HepG2 (cell line): ENCODE results near the gene MTA1. TPM values are rescaled to one million over a fixed set of nuclear protein-coding genes. Genes with fewer than 3 reads are reported as not detected.

Source experiments
- ATAC-seq: fragments of 200-7000 bp; cut with Tn5 transposase; 3 replicates; pipeline ENCODE4 v1.9.1; 2020; ENCODE audit warnings: mild to moderate bottlenecking, moderate library complexity
- BruUV-seq: library from RNA; stranded (reverse); fragments of 400-500 nt; replicated peaks from 2 replicates; lab custom pipeline; 2021; lab: Mats Ljungman, UMichigan
- CTCF ChIA-PET: fragments of 300-600 bp; formaldehyde crosslinking; extraction: SDS; loops from one replicate; lab custom pipeline; 2021; ENCODE audit warnings: low total read pairs, inconsistent platforms, low intra/inter-chr PET ratio; lab: Yijun Ruan, JAX
- POLR2A ChIA-PET: fragments of 350-600 bp; sonication (Branson Sonifier 250); formaldehyde crosslinking; loops from one replicate; lab custom pipeline; 2020; ENCODE audit warnings: antibody characterized with exemption, inconsistent platforms; lab: Yijun Ruan, JAX
- DNase-seq: peaks from one replicate; pipeline ENCODE4 v3.0.0-alpha.2; 2015; ENCODE audit warnings: low spot score
- FAIRE-seq: peaks from 3 replicates; lab custom pipeline; 2011; peaks lifted over from hg19 to GRCh38; lab: Jason Lieb, UNC
- H2AFZ ChIP-seq: one replicate; pipeline ENCODE4 v1.6.1; 2011; ENCODE audit warnings: low read length, inconsistent platforms
- H3K27ac ChIP-seq: fragments of 300-600 bp; 3 replicates; pipeline ENCODE4 v1.8.0; 2011; ENCODE audit warnings: mixed run types, mild to moderate bottlenecking, mixed read lengths, low read length, inconsistent platforms; ENCODE audit not compliant: insufficient read depth; ENCODE audit errors: extremely low read length
- H3K27me3 ChIP-seq, 2 experiments: fragments of 200-600 bp in 1 of 2; 2 replicates in 1 of 2; 3 replicates in 1 of 2; pipeline versions ENCODE4 v1.6.0 to v1.8.0; 2011; ENCODE audit warnings: low read length in 2 of 2, mild to moderate bottlenecking in 2 of 2, moderate library complexity in 2 of 2, inconsistent platforms in 1 of 2; ENCODE audit not compliant: insufficient read depth in 2 of 2, control insufficient read depth in 1 of 2
- H3K36me3 ChIP-seq, 2 experiments: fragments of 200-600 bp in 1 of 2; replicated peaks in 1 of 2; 2 replicates in 1 of 2; 3 replicates in 1 of 2; pipeline versions ENCODE4 v1.5.1 to v1.8.0; 2011; ENCODE audit warnings: low read length in 2 of 2, inconsistent platforms in 1 of 2; ENCODE audit not compliant: insufficient read depth in 2 of 2, control insufficient read depth in 1 of 2
- H3K4me1 ChIP-seq: 2 replicates; pipeline ENCODE4 v1.5.1; 2012; ENCODE audit warnings: low read length, inconsistent platforms; ENCODE audit not compliant: insufficient read depth
- H3K4me2 ChIP-seq: 2 replicates; pipeline ENCODE4 v1.6.0; 2011; ENCODE audit warnings: low read depth, low read length, inconsistent platforms
- H3K4me3 ChIP-seq, 3 experiments: fragments of 200-600 bp in 1 of 3; sonication (generic), shearing (Covaris generic) in 1 of 3; replicated peaks in 1 of 3; 2 replicates each; pipeline ENCODE4 v1.5.1; 2011 to 2016; ENCODE audit warnings: low read length in 3 of 3, inconsistent platforms in 2 of 3, low read depth in 2 of 3, mild to moderate bottlenecking in 2 of 3, control low read depth in 1 of 3, mixed read lengths in 1 of 3; ENCODE audit not compliant: insufficient read depth in 1 of 3
- H3K79me2 ChIP-seq: one replicate; pipeline ENCODE4 v1.6.1; 2011; ENCODE audit warnings: low read length, inconsistent platforms; ENCODE audit not compliant: insufficient read depth
- H3K9ac ChIP-seq: 2 replicates; pipeline ENCODE4 v1.6.0; 2011; ENCODE audit warnings: mild to moderate bottlenecking, low read depth, low read length, inconsistent platforms; ENCODE audit not compliant: insufficient read depth
- H3K9me3 ChIP-seq: 2 replicates; pipeline ENCODE4 v1.5.1; 2012; ENCODE audit warnings: mild to moderate bottlenecking, low read length
- H4K20me1 ChIP-seq: 2 replicates; pipeline ENCODE4 v1.6.0; 2011; ENCODE audit warnings: inconsistent platforms, mild to moderate bottlenecking, low read length, moderate library complexity; ENCODE audit not compliant: insufficient read depth
- ATF4 ChIP-seq, 2 experiments: fragments of 450-650 bp in 1 of 2; sonication (generic) in 1 of 2; formaldehyde crosslinking; IDR thresholded peaks; 2 replicates each; pipeline versions ENCODE4 v1.5.0 to v1.8.0; 2020 to 2022; ENCODE audit warnings: mild to moderate bottlenecking in 1 of 2, missing genetic modification reagents in 1 of 2
- CCDC6 ChIP-seq: sonication (generic); formaldehyde crosslinking; IDR thresholded peaks from 2 replicates; pipeline ENCODE4 v1.8.1; 2022; ENCODE audit warnings: mild to moderate bottlenecking, missing genetic modification reagents, moderate library complexity
- HINFP ChIP-seq: sonication (generic); formaldehyde crosslinking; IDR thresholded peaks from 2 replicates; pipeline ENCODE4 v1.4.0; 2020; ENCODE audit warnings: low read depth, mild to moderate bottlenecking, missing genetic modification reagents
- HNRNPLL ChIP-seq: fragments of 200-400 bp; formaldehyde crosslinking; IDR thresholded peaks from 2 replicates; pipeline ENCODE4 v1.6.1; 2017; ENCODE audit warnings: mild to moderate bottlenecking, low read depth, low read length; ENCODE audit not compliant: poor library complexity, severe bottlenecking
- KAT7 ChIP-seq: IDR thresholded peaks from 2 replicates; pipeline ENCODE4 v1.6.1; 2018; ENCODE audit warnings: borderline replicate concordance, missing compliant biosample characterization
- KDM2A ChIP-seq: sonication (generic); formaldehyde crosslinking; IDR thresholded peaks from 2 replicates; pipeline ENCODE4 v1.4.0; 2020; ENCODE audit warnings: low read depth, missing genetic modification reagents, borderline replicate concordance
- MAX ChIP-seq: IDR thresholded peaks from 2 replicates; pipeline ENCODE4 v1.6.1; 2012; ENCODE audit warnings: inconsistent platforms
- NPAS2 ChIP-seq: sonication (generic); formaldehyde crosslinking; IDR thresholded peaks from 2 replicates; pipeline ENCODE4 v1.8.0; 2022; ENCODE audit warnings: mild to moderate bottlenecking, missing genetic modification reagents, borderline replicate concordance
- NR2F6 ChIP-seq, 2 experiments: IDR thresholded peaks; 2 replicates each; pipeline ENCODE4 v1.6.1; 2016; ENCODE audit warnings: antibody characterized with exemption in 1 of 2, mild to moderate bottlenecking in 1 of 2
- PHF8 ChIP-seq: sonication (generic); formaldehyde crosslinking; IDR thresholded peaks from 2 replicates; pipeline ENCODE4 v1.5.0; 2020; ENCODE audit warnings: missing genetic modification reagents
- SMAD3 ChIP-seq: sonication (generic); formaldehyde crosslinking; IDR thresholded peaks from 2 replicates; pipeline ENCODE4 v1.4.0; 2020; ENCODE audit warnings: missing genetic modification reagents
- SRY ChIP-seq: sonication (generic); formaldehyde crosslinking; IDR thresholded peaks from 2 replicates; pipeline ENCODE4 v1.8.0; 2022; ENCODE audit warnings: mild to moderate bottlenecking, missing genetic modification reagents
- TAF1 ChIP-seq: sonication (generic); formaldehyde crosslinking; IDR thresholded peaks from 2 replicates; pipeline ENCODE4 v1.4.0; 2020; ENCODE audit warnings: missing genetic modification reagents
- THYN1 ChIP-seq: sonication (generic); formaldehyde crosslinking; IDR thresholded peaks from 2 replicates; pipeline ENCODE4 v1.8.1; 2023; ENCODE audit warnings: low read depth, mild to moderate bottlenecking, moderate library complexity, missing genetic modification reagents, borderline replicate concordance
- ZBTB7B ChIP-seq: sonication (generic); formaldehyde crosslinking; IDR thresholded peaks from 2 replicates; pipeline ENCODE4 v1.4.0; 2020; ENCODE audit warnings: missing genetic modification reagents
- ZC3H4 ChIP-seq: sonication (generic); formaldehyde crosslinking; IDR thresholded peaks from 2 replicates; pipeline ENCODE4 v1.4.0; 2020; ENCODE audit warnings: missing genetic modification reagents, borderline replicate concordance
- ZKSCAN1 ChIP-seq: fragments of 150-350 bp; IDR thresholded peaks from 2 replicates; pipeline ENCODE4 v1.6.1; 2014; ENCODE audit warnings: low read length
- ZNF543 ChIP-seq: sonication (generic); formaldehyde crosslinking; IDR thresholded peaks from 2 replicates; pipeline ENCODE4 v1.4.0; 2020; ENCODE audit warnings: mild to moderate bottlenecking, missing genetic modification reagents
- ZNF607 ChIP-seq: sonication (generic); formaldehyde crosslinking; IDR thresholded peaks from 2 replicates; pipeline ENCODE4 v1.5.1; 2020; ENCODE audit warnings: missing genetic modification reagents, mild to moderate bottlenecking, borderline replicate concordance
- ZNF713 ChIP-seq: sonication (generic); formaldehyde crosslinking; IDR thresholded peaks from 2 replicates; pipeline ENCODE4 v1.4.0; 2020; ENCODE audit warnings: mild to moderate bottlenecking, missing genetic modification reagents
- ZNF891 ChIP-seq: sonication (generic); formaldehyde crosslinking; IDR thresholded peaks from 2 replicates; pipeline ENCODE4 v1.5.0; 2020; ENCODE audit warnings: mild to moderate bottlenecking, missing genetic modification reagents
- ZSCAN29 ChIP-seq: sonication (generic); formaldehyde crosslinking; conservative IDR thresholded peaks from 2 replicates; pipeline ENCODE4 v1.4.0; 2020; ENCODE audit warnings: mild to moderate bottlenecking, missing genetic modification reagents
- WGBS: methylation state at CpG from one replicate; pipeline ENCODE4 v1.1.6; 2017; ENCODE audit warnings: low lambda C conversion rate; 5-methylcytosine and 5-hydroxymethylcytosine counted together
- in situ Hi-C: cut with HindIII; loops from 2 replicates; pipeline ENCODE4 v1.10.0; 2017; ENCODE audit warnings: low pct_unique_long_range_greater_than_20kb; ENCODE audit not compliant: extremely low pct_ligation_motif_present
- intact Hi-C: fragments of 100-400 bp; cut with micrococcal nuclease; formaldehyde crosslinking; loops from one replicate; pipeline ENCODE4 v1.10.0; 2022; ENCODE audit not compliant: unreplicated experiment
- polyA plus RNA-seq, 8 experiments: library from polyadenylated mRNA; depleted of rRNA in 3 of 8; stranded (reverse) in 7 of 8; unstranded in 1 of 8; fragments of >200 nt; fragmentation: Illumina TruSeq in 4 of 8; extraction: Trizol in 4 of 8; gene quantifications; 2 replicates each; pipeline versions ENCODE4 v1.2.1 to v1.2.3, GENCODE V29; 2011 to 2016; ENCODE audit warnings: low read depth in 4 of 8, missing spikeins in 1 of 8, mixed read lengths in 1 of 8; ENCODE audit not compliant: insufficient read depth in 1 of 8
- total RNA-seq, 5 experiments: library from RNA; depleted of rRNA; stranded (reverse); fragments of >200 nt; fragmentation: Illumina TruSeq; extraction: Trizol; gene quantifications; 2 replicates each; pipeline ENCODE4 v1.2.3, GENCODE V29; 2016; ENCODE audit warnings: low read depth in 1 of 5

MTA1 gene
- total and polyA plus RNA-seq, 2 of the 13 experiments (the other 11 are each of a cell fraction or from before 2014, with no cell fraction given): 35.2 to 85.8 TPM

- Histone ChIP-seq H3K9me3 (no peaks in the 10 kb centered on the region), H3K27ac (no peak overlapping the region), H3K79me2 (no peaks in the 10 kb centered on the region), H3K4me1 (peaks cover 39% of the 10 kb centered on the region), H3K4me2 (peak overlapping the region; percentile 80), H3K27me3 (peaks cover 2 to 51% of the 10 kb centered on the region in 2 experiments; a peak in 4 of 5 replicates), H3K36me3 (no peaks in the 10 kb centered on the region), H3K9ac (peak overlapping the region; percentile 10; the same call in 1 of the 2 replicates), H2AFZ (no peak overlapping the region), H3K4me3 (peak overlapping the region; percentile 10 to 67 (median 38); a peak in 4 of 6 replicates), H4K20me1 (no peaks in the 10 kb centered on the region; the same call in 1 of the 2 replicates)
- peak; percentile 73 for ATAC-seq
- ChIA-PET POLR2A (interaction anchor here (1.0 to 2.2 kb wide), 2 partner anchors 12 to 14 kb away, joined by 3 to 10 read pairs; no protein-coding TSS in a partner anchor), CTCF (no interaction called here)
- 12% methylated on average over 39 of the region's 86 CpGs for WGBS
- intact Hi-C loops (loop anchor here (5.0 kb wide), 1 partner anchor 76 kb away; the partner anchor contains the start of gene CRIP1), in situ Hi-C loops (no loop called here)
- DNase-seq: no peak
- BruUV-seq: no TSS peak
- no peak for FAIRE-seq
- TF ChIP-seq ZNF543 (0 out of 2 replicates have a peak, but pooled peaks have one; percentile 28), ZNF891 (0 out of 2 replicates have a peak, but pooled peaks have one; percentile 17), KDM2A (CRISPR knock-in tag) (peak; percentile 40; the same call in 1 of the 2 replicates), PHF8 (CRISPR knock-in tag) (0 out of 2 replicates have a peak, but pooled peaks have one; percentile 9), SRY (CRISPR knock-in tag) (no peak), ZNF713 (CRISPR knock-in tag) (0 out of 2 replicates have a peak, but pooled peaks have one; percentile 9), HNRNPLL (peak; percentile 58), THYN1 (CRISPR knock-in tag) (no peak), ZSCAN29 (CRISPR knock-in tag) (no peak), ATF4 (CRISPR knock-in tag; IDR thresholded peaks at IDR 0.05) (peak in 1 of 2 experiments; percentile 13; a peak in 1 of 4 replicates), KAT7 (CRISPR knock-in tag) (no peak), HINFP (peak; percentile 57; the same call in 1 of the 2 replicates), TAF1 (no peak), ZNF607 (0 out of 2 replicates have a peak, but pooled peaks have one; percentile 32), NPAS2 (CRISPR knock-in tag) (no peak), SMAD3 (CRISPR knock-in tag) (no peak), MAX (no peak), CCDC6 (CRISPR knock-in tag) (0 out of 2 replicates have a peak, but pooled peaks have one; percentile 37), ZKSCAN1 (no peak), ZC3H4 (no peak), NR2F6 (IDR thresholded peaks at IDR 0.05) (no peak), NR2F6 (CRISPR knock-in tag; IDR thresholded peaks at IDR 0.05) (no peak), ZBTB7B (CRISPR knock-in tag) (no peak)
Measured at GRCh38 chr14:105411017-105411941, 8.3 kb upstream of the MTA1 start.
